Measurements from ENCODE around the gene PAX5.

PAX5 gene

GRCh38 chr9:36862206-36863145, 171.6 kb downstream of the PAX5 start:
- peak; percentile 33 for DNase-seq (ENCODE audit: low read depth)
- TF ChIP-seq CTCF (conservative IDR thresholded peaks at IDR 0.05; ENCODE audit: control insufficient read depth, insufficient read depth, low read depth, low read length), result peak; percentile 68
- H3K4me3 ChIP-seq (ENCODE audit: control insufficient read depth, low read depth, low read length), result no peak overlapping the region

- DNase-seq (ENCODE audit: low read depth), result no peak
- H3K4me3 ChIP-seq (ENCODE audit: control insufficient read depth, low read depth, low read length), result no peak overlapping the region
- TF ChIP-seq CTCF (conservative IDR thresholded peaks at IDR 0.05; ENCODE audit: control insufficient read depth, insufficient read depth, low read depth, low read length), result no peak
Observed at GRCh38 chr9:36861528-36862205, 172.4 kb downstream of the PAX5 start.

GRCh38 chr9:36858805-36859375, 175.2 kb downstream of the PAX5 start:
- DNase-seq (ENCODE audit: low read depth), result no peak
- TF ChIP-seq CTCF (conservative IDR thresholded peaks at IDR 0.05; ENCODE audit: control insufficient read depth, insufficient read depth, low read depth, low read length), result no peak
- no peak overlapping the region for H3K4me3 ChIP-seq (ENCODE audit: control insufficient read depth, low read depth, low read length)

- no peak for DNase-seq (ENCODE audit: low read depth)
- TF ChIP-seq CTCF (conservative IDR thresholded peaks at IDR 0.05; ENCODE audit: control insufficient read depth, insufficient read depth, low read depth, low read length), result no peak
- H3K4me3 ChIP-seq (ENCODE audit: control insufficient read depth, low read depth, low read length), result no peak overlapping the region
Observed at GRCh38 chr9:36855448-36856315, 178.4 kb downstream of the PAX5 start.

- no peak for DNase-seq (ENCODE audit: low read depth)
- H3K4me3 ChIP-seq (ENCODE audit: control insufficient read depth, low read depth, low read length), result no peak overlapping the region
- no peak for TF ChIP-seq CTCF (conservative IDR thresholded peaks at IDR 0.05; ENCODE audit: control insufficient read depth, insufficient read depth, low read depth, low read length)
Observed at GRCh38 chr9:36854751-36855150, 179.3 kb downstream of the PAX5 start.

GRCh38 chr9:36854034-36854433, 180.0 kb downstream of the PAX5 start:
- no peak overlapping the region for H3K4me3 ChIP-seq (ENCODE audit: control insufficient read depth, low read depth, low read length)
- no peak for DNase-seq (ENCODE audit: low read depth)
- TF ChIP-seq CTCF (conservative IDR thresholded peaks at IDR 0.05; ENCODE audit: control insufficient read depth, insufficient read depth, low read depth, low read length), result no peak

Data from fibroblast of mammary gland (primary cell).